Caki2 (cell line): ENCODE results near the gene OR2H2. TPM values are rescaled to one million over a fixed set of nuclear protein-coding genes. Genes with fewer than 3 reads are reported as not detected.

Experiments used
- DNase-seq: peaks from one replicate; pipeline ENCODE4 v3.0.0-alpha.2; 2015; ENCODE audit warnings: low read depth
- in situ Hi-C: cut with HindIII; loops from 2 replicates; pipeline ENCODE4 v1.10.0; 2016; ENCODE audit warnings: low sequenced_read_pairs, low pct_unique_long_range_greater_than_20kb, mixed read lengths
- total RNA-seq: library from RNA; depleted of rRNA; stranded (reverse); fragments of >200 nt; shearing (Covaris generic); gene quantifications from 2 replicates; pipeline ENCODE4 v1.2.3, GENCODE V29; 2014; ENCODE audit warnings: low replicate concordance

Gene OR2H2
- total RNA-seq, 1 experiment from 2014 or later = not detected

DNA sequence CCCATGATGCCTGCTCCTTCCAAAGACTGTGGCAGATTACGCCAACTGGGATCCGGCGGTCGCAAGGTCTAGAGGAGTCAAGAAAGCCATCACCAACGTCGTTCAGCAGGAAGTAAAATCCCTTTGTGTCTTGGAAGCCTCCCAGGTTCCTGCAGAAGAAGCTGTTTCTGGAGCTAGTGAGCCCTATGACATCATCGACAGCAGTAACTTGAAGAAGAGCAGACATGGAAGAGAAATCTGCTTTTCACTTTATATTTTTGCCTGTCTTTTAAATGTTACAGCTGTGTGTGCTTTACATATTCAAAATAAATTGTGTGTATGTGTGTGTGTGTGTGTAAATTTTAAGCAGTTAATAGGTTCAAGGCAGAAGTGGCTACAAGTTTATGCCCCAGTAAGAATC is 7.4 kb upstream of the OR2H2 start:
- DNase-seq = no peak
- in situ Hi-C loops = no loop called here

GRCh38 chr6:29589423-29590048 is 4.6 kb downstream of the OR2H2 start:
- peak; percentile 30 for DNase-seq
- in situ Hi-C loops = no loop called here

DNA sequence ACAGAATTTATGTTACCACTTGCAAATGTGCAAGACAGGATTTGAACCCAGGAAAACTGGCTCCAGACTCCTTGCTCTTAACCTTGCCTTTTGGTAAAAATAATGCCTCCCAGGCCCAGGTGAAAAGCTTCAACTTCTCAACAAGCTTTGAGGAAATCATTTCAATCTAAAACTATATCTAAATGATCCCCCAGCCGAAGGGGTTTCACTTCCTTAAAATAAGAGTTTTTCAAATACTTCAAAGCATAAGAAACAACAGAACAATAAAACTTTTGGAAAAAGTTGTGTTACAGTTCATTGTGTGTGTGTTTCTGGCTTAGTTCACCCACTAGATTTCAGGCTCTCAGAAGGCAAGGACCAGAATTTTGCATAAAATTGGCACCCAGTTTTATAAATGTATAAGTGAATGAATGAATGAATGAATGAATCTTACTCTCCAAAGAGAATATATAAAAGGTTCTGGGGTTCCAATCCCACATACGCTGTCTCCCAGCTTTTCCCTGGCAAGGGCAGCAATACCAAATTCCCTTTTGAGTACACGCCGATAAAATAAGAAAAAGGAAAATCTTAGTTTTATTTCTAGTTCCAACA is 5.4 kb downstream of the OR2H2 start:
- in situ Hi-C loops = no loop called here
- DNase-seq = no peak

DNA sequence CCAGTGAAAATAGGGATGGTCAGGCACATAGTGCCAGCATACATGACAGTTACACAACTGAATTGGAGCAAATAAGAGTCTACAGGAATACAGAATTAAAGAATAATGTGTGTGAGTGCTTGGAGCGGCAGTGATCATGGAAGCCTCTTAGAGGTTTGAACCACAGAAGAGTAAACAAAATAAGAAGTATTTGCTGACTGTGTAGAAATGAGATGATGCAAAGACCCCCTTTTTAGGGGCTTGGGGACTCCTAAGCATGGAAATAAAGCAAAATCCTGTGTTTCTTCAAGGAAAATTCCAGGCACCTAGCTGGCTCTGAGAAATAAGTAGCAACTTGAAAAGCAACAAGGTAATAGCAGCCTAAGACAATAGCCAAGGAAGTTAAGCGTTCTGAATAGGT is 6.8 kb downstream of the OR2H2 start:
- in situ Hi-C loops = no loop called here
- no peak for DNase-seq

- in situ Hi-C loops = no loop called here
- no peak for DNase-seq
Observed at GRCh38 chr6:29593199-29593855, 8.4 kb downstream of the OR2H2 start.

- DNase-seq = no peak
- in situ Hi-C loops = no loop called here
Observed at GRCh38 chr6:29596381-29596900, 11.5 kb downstream of the OR2H2 start.

- DNase-seq = no peak
- in situ Hi-C loops = no loop called here
Observed at GRCh38 chr6:29597184-29597583, 12.3 kb downstream of the OR2H2 start.

DNA sequence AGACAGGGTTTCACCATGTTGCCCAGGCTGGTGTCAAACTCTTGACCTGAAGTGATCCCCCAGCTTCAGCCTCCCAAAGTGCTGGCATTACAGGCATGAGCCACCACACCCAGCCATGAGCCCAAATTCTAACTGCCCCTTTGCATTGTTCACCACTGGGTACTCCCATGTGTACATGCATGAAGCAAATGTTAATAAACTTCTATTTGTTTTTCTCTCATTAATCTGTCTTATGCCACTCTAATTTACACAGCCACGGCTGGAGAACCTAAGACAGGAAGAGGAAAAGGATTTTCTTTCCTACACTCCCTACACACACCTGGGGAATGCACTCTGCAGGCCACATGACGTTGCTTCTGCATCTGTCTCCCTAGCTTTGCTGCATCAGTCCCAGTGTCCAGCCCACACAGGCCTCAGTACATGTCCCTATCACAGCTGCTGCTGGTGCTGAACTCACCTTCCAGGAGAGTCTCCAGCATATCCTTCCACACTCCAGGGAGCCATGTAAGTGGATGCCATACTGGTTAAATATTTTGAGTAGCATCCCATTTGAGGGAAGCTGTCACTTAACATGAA is 13.3 kb downstream of the OR2H2 start:
- in situ Hi-C loops = no loop called here
- DNase-seq = no peak

DNA sequence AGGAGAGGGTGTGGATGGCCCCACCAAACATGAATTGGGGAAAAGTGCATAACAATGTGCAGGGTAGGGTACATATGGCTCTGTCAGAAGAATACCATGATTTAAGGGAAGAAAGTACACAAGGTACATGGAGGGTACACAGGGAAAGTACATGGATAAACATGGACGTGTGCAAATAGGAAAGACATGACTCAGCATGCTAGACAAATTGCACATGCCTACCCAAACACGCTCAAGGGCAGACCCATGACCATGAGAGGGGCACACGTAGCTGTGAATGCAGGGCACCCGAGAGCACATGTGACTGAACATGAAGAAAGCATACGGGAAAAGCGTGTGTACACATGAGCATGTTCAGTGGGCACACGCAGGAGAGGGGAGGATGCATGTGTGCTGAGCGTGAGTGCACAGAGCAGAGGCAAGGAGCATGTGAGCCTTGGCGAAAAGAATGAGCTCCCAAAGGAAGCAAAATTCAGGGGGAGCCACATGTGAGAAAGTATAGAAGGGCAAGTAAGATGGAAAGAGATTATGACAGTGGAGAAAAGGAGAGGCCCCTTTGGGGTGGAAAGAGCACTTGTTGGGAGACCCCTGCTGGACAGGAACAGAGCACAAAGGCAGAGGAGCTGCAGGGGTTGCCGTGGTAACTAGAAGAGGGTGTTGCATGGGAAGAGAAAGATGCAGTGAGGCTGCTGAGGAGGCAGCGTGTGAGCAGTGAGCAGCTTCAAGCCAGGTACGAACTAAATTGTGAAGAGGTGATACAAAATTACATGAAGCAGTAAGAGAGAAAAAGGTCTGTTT is 17.8 kb downstream of the OR2H2 start:
- DNase-seq = peak; percentile 27
- in situ Hi-C loops = no loop called here

DNA sequence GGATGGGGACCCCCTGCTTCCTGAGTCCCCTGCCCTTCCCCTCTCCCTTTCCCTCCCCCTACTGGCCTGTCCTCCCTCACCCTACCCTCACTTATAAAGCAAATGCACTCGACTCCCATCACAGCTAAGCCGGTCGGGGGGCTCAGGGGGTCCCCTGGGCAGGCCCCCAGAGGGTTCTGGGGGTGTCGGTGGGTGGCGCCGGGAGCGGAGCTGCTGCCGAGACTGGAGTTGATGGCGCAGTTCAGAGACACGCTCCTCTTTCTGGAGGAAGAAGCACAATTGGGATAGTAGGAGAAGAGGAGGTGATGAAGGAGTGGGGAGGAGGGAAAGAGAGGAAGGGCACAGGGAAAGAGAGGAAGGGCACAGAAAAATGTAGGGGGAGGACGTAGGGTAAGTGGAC is 18.5 kb downstream of the OR2H2 start:
- in situ Hi-C loops = no loop called here

GRCh38 chr6:29603930-29604329 is 19.0 kb downstream of the OR2H2 start:
- in situ Hi-C loops = no loop called here
- no peak for DNase-seq

More for the DNA sequence above, 18.5 kb downstream of the OR2H2 start:
- DNase-seq = no peak

DNA sequence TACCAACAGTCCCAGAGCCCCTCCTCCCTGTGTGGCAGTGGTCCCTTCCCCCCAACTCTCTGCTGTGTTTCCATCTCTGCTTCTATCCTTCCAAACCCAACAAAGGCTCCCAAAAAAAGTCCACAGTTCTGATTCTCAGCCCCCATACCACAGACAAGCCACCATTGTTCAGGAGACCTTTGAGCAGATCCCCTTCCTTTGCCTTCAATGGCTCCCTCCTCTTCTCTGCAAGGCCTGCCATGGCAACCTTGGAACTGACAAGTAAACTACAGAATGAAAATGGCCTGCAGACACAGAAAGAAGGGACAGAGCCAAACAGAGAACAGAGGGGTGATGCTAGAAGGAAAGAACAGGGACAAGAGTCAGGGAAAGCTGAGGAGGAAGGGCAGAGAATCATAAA is 23.2 kb downstream of the OR2H2 start:
- in situ Hi-C loops = no loop called here
- no peak for DNase-seq

- no peak for DNase-seq
- in situ Hi-C loops = no loop called here
Observed at GRCh38 chr6:29610540-29610939, 25.6 kb downstream of the OR2H2 start.

GRCh38 chr6:29611426-29611825 is 26.5 kb downstream of the OR2H2 start:
- in situ Hi-C loops = no loop called here

GRCh38 chr6:29617782-29618554 is 33.0 kb downstream of the OR2H2 start:
- in situ Hi-C loops = no loop called here
- no peak for DNase-seq

More at GRCh38 chr6:29611426-29611825, 26.5 kb downstream of the OR2H2 start:
- no peak for DNase-seq

- in situ Hi-C loops = no loop called here
- DNase-seq = no peak
Observed at GRCh38 chr6:29619578-29620160, 34.7 kb downstream of the OR2H2 start.

DNA sequence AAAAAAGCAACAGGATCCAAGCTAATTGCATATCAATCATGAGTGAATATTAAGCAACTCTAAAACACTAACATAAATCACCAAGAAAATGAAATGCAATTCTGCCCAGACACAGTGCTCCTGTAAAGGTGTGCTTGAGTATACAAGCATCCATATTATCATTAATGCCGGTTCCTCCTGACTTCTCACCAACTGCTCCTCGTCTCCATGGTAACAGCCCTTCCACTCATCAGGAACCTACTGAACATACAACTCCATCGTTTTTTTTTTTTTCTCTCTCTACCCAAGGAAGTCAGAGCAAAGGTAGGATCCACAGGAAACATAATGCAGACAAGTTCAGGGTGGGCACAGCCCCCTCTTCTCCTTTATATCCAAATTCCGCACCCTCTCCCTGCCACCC is 35.7 kb downstream of the OR2H2 start:
- in situ Hi-C loops = no loop called here
- no peak for DNase-seq
